ENCODE measurements around the gene ZNF780A. TPM values are rescaled to one million over a fixed set of nuclear protein-coding genes. Genes with fewer than 3 reads are reported as not detected.
"Not testable (repeated sequence)": the region's sequence is repeated elsewhere in the genome, so short reads cannot be mapped to it uniquely, and the experiment has no call there.

ZNF780A gene
- polyA plus RNA-seq, 3 donors: 9.8 to 14.1 (median 12.6) TPM

DNA sequence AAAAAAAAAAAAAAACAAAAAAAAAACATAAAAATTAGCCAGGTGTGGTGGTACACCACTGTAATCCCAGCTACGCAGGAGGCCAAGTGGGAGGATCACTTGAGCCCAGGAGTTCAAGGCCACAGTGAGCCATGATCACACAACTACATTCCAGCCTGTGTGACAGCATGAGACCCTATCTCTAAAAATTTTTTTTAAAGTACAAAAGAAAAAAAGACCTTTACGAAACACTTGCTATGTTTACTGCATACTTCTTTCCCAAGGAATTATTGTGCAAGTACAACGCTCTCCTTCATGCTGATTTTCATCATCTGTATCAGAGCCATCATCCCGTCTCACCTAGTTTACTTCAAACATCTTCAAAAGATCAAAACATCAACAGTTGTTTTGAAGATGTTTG is 28.6 kb upstream of the ZNF780A start:
- Histone ChIP-seq H3K27me3 (ENCODE audit: control insufficient read depth in 2 of 2, insufficient read depth in 2 of 2, low read length in 2 of 2) (peaks cover 0 to 2% of the 10 kb centered on the region in 2 donors), H3K9me3 (replicated peaks in 1 of 2; ENCODE audit: control insufficient read depth in 1 of 2, insufficient read depth in 1 of 2, low read length in 2 of 2) (peaks cover 0 to 4% of the 10 kb centered on the region in 2 donors), H3K36me3 (replicated peaks in 1 of 2; ENCODE audit: control insufficient read depth in 1 of 2, insufficient read depth in 2 of 2, low read length in 2 of 2) (no peaks in the 10 kb centered on the region), H3K4me2 (replicated peaks; ENCODE audit: extremely low read depth, low read length, poor library complexity, severe bottlenecking) (no peak overlapping the region), H4K20me1 (ENCODE audit: insufficient read depth, low read length) (no peaks in the 10 kb centered on the region), H3K4me1 (ENCODE audit: control insufficient read depth in 1 of 2, insufficient read depth in 2 of 2, low read length in 2 of 2) (no peaks in the 10 kb centered on the region), H3K27ac (ENCODE audit: low read depth in 1 of 2, low read length in 2 of 2) (no peak overlapping the region), H2AFZ (ENCODE audit: insufficient read depth, low read depth, low read length, poor library complexity, severe bottlenecking) (no peak overlapping the region), H3K4me3 (replicated peaks in 1 of 3; ENCODE audit: low read depth in 2 of 3, low read length in 3 of 3) (no peak overlapping the region), H3K79me2 (ENCODE audit: insufficient read depth, low read length) (no peaks in the 10 kb centered on the region), H3K9ac (ENCODE audit: insufficient read depth, low read length, poor library complexity, severe bottlenecking) (no peak overlapping the region)
- Mint-ChIP-seq H3K27me3 (ENCODE audit: low read depth in 3 of 3) (peaks cover 2 to 8% (median 5%) of the 10 kb centered on the region in 3 donors), H3K4me1 (no peaks in the 10 kb centered on the region), H3K36me3 (no peaks in the 10 kb centered on the region), H3K4me3 (no peak overlapping the region), H3K9me3 (peaks cover 2 to 15% (median 6%) of the 10 kb centered on the region in 7 donors), H3K27ac (no peak overlapping the region)
- DNase-seq: no peak
- WGBS (ENCODE audit: insufficient coverage): 100% methylated on average over 1 of the region's 4 CpGs
- TF ChIP-seq, protein P1, sequence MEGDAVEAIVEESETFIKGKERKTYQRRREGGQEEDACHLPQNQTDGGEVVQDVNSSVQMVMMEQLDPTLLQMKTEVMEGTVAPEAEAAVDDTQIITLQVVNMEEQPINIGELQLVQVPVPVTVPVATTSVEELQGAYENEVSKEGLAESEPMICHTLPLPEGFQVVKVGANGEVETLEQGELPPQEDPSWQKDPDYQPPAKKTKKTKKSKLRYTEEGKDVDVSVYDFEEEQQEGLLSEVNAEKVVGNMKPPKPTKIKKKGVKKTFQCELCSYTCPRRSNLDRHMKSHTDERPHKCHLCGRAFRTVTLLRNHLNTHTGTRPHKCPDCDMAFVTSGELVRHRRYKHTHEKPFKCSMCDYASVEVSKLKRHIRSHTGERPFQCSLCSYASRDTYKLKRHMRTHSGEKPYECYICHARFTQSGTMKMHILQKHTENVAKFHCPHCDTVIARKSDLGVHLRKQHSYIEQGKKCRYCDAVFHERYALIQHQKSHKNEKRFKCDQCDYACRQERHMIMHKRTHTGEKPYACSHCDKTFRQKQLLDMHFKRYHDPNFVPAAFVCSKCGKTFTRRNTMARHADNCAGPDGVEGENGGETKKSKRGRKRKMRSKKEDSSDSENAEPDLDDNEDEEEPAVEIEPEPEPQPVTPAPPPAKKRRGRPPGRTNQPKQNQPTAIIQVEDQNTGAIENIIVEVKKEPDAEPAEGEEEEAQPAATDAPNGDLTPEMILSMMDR (IDR thresholded peaks at IDR 0.05): no peak
- intact Hi-C loops (cut with micrococcal nuclease): no loop called here

DNA sequence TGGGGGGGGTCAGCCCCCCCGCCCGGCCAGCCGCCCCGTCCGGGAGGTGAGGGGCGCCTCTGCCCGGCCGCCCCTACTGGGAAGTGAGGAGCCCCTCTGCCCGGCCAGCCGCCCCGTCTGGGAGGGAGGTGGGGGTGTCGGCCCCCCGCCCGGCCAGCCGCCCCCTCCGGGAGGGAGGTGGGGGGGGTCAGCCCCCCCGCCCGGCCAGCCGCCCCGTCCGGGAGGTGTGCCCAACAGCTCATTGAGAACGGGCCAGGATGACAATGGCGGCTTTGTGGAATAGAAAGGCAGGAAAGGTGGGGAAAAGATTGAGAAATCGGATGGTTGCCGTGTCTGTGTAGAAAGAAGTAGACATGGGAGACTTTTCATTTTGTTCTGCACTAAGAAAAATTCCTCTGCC is 27.9 kb upstream of the ZNF780A start:
- H3K4me1 Mint-ChIP-seq; H3K36me3 ChIP-seq (replicated peaks in 1 of 2; ENCODE audit: control insufficient read depth in 1 of 2, insufficient read depth in 2 of 2, low read length in 2 of 2); H3K4me1 ChIP-seq (ENCODE audit: control insufficient read depth in 1 of 2, insufficient read depth in 2 of 2, low read length in 2 of 2); H4K20me1 ChIP-seq (ENCODE audit: insufficient read depth, low read length); H3K9me3 ChIP-seq (replicated peaks in 1 of 2; ENCODE audit: control insufficient read depth in 1 of 2, insufficient read depth in 1 of 2, low read length in 2 of 2); H3K4me2 ChIP-seq (replicated peaks; ENCODE audit: extremely low read depth, low read length, poor library complexity, severe bottlenecking); H2AFZ ChIP-seq (ENCODE audit: insufficient read depth, low read depth, low read length, poor library complexity, severe bottlenecking); H3K79me2 ChIP-seq (ENCODE audit: insufficient read depth, low read length); H3K36me3 Mint-ChIP-seq; intact Hi-C loops (cut with micrococcal nuclease); H3K9ac ChIP-seq (ENCODE audit: insufficient read depth, low read length, poor library complexity, severe bottlenecking); H3K27me3 Mint-ChIP-seq (ENCODE audit: low read depth in 3 of 3); H3K27ac ChIP-seq (ENCODE audit: low read depth in 1 of 2, low read length in 2 of 2); H3K27me3 ChIP-seq (ENCODE audit: control insufficient read depth in 2 of 2, insufficient read depth in 2 of 2, low read length in 2 of 2); H3K4me3 Mint-ChIP-seq; H3K27ac Mint-ChIP-seq; DNase-seq; H3K4me3 ChIP-seq (replicated peaks in 1 of 3; ENCODE audit: low read depth in 2 of 3, low read length in 3 of 3): not testable (repeated sequence)
- no CpG with 5 or more reads among the region's 25 CpGs for WGBS (ENCODE audit: insufficient coverage)
- H3K9me3 Mint-ChIP-seq: peaks cover 3 to 15% (median 6%) of the 10 kb centered on the region in 7 donors

All from CD14-positive monocyte (primary cell).